ENCODE measurements around the gene TLE1.
"Not testable (repeated sequence)": the region's sequence is repeated elsewhere in the genome, so short reads cannot be mapped to it uniquely, and the experiment has no call there.

TLE1 gene

DNA sequence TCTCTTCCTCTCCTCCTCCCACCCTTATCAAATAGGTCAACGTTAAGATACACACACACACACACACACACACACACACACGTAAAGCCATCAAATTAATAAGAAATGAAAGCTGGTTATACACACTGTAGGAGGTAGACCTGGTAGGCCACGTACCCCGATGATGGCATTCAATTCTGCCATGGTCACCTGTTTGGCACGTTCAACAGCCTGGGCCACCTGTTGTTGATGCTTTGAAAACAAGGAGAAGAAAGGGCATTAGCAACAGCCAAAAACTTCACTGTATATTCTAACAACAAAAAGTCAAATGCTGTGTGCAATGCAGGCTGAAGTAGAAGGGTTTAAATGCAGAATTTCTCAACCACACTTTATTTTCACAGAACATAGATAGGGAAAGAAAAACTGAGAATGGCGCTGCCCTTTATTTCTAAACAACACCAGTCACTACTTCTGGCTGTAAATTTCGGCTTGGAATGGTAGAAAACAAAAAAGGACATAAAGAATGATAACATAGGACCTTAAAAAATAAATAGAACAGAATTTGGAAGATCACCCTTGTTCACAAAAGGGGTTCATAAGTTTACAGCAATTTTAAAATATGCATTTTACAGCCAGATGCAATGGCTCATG, 37.2 kb downstream of the TLE1 start:
- DNase-seq = no peak

DNA sequence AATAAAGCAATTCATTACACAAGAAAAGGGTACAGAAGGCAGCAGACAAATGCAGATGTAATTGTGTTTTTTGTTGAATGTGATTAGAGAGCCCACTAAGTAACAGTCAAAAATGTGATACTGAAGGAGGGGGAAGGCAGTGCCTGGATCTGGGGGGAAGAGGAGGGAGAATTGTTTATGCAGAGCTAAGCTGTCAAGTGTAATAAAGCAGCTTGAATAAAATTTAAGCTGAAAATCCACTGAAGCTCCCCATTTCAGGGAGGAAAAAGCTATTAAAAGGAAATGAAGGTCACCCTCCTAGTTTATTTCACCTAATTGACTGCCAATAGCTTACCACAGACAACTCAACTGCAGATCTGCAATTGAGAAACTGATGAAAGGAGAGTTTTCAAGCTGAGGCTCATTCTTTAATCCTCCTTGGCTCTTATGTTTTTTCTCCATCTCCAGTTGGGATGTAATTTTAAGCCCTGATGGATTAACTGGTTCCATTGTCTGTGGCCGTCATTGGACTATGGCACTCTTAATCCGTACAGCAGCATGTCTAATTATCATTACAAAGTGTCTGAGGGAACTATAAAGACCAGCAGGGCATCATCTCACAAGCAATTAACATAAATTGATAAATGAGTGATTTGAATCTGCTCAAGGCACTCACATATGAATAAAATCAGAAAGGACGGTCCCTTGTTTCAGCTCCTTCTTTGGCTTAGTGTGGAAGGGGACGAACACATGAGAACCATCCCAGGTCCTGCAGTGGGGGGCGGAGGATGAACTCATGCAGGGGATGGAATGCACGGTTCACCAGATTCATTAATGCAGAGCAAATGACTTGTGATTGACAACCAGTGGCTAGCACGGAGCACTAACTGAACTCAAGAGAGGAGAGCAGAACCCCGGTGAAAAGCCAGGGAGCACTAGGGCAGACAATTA, 38.5 kb downstream of the TLE1 start:
- no peak for DNase-seq

DNA sequence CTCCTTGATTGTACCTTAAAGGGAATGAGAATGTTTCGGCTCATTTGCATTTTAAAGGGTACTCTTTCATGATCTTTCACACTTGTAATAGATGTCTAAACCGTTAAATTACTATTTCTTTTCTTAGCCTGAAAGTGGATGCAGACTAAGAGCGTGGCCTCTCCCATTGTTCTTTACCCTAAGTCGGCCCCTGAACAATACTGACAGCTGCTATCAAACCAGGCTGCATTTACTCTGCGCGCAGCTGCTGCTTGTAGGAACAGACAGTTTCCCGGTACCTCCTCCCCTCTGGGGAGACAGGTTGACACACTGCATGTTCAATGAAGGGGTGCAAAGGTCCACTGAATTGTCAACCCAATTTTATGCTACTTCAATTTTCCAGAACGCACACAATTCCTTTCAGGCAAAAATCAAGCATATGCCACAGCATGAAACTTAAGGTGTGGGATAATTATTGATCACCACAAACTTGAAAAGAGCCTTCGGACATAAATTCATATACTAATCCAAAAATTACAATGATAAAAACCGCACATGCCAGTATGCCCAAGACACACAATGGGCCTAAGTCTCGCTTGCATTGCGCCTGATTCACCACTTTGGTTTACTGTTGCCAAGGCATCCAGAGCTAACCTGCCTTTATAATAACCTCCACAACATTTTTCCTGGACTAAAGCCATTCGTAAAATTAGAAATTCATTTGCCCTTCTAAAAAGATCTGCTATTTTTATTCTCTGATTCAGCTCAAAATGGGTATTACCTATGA, 39.7 kb downstream of the TLE1 start:
- DNase-seq = no peak

DNA sequence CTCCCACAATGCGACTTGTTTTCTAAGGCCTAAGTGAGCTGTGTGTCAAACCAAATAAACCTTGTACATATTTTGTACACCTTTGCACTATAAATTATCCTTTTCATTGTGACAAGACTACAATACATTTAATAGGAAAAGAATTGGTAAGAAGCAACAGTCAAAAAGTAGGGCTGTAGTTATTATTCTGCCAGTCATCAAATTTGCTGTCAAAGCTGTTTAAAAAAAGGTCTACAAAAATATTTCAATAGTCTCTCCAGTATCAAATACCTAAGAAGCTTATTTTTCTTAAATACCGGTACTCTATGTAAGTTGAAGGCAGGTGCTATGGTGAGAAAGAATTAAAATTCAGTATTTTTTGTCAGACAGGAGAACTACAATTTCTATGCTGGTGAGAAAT, 40.5 kb downstream of the TLE1 start:
- DNase-seq = no peak

DNA sequence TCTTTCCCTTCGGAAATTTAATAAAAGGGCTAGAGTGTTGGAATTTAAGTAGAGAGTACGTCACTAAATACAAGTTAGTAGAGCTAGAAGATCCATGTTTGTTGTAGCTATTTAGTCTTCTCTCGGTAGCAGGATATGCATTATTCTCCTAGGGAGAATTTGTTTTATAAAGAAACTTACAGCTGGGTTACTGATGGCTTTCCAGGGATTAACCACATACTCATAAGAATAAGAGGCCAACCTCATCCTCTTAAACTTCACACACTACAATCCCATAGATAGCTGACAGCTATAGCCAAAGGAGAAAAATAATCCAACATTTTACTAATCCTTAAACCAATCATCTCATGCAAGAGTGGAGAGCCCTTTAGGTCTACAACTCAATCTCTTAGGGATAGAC, 43.0 kb downstream of the TLE1 start:
- DNase-seq = no peak

DNA sequence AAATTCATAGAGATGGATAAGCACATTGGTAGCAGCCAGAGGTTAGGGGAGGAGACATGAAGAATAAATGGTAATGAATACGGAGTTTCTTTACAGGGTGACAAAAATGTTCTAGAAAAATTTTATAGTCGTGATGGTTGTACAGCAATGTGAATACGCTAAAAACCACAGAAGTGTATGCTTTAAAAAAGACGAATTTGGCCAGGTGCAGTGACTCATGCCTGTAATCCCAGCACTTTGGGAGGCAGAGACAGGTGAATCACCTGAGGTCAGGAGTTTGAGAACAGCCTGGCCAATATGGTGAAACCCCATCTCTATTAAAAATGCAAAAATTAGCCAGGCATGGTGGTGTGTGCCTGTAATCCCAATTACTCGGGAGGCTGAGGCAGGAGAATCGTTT, 44.8 kb downstream of the TLE1 start:
- DNase-seq = not testable (repeated sequence)

DNA sequence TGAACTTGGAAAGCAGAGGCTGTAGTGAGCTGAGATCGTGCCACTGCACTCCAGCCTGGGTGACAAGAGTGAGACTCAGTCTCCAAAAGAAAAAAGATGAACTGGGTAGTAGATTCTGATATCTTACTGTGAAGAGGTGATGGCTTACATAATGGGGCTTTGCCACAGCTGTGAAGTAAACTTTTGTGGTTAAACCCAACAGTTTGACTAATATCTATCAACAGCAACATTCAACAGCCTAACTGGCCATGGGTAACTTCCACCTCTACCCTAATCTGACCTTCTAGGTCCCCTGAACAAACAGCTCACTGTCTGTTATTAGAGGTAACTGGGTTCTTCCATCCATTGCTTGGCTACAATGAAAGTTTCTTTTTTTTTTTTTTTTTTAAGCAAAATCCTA, 52.1 kb downstream of the TLE1 start:
- no peak for DNase-seq

DNA sequence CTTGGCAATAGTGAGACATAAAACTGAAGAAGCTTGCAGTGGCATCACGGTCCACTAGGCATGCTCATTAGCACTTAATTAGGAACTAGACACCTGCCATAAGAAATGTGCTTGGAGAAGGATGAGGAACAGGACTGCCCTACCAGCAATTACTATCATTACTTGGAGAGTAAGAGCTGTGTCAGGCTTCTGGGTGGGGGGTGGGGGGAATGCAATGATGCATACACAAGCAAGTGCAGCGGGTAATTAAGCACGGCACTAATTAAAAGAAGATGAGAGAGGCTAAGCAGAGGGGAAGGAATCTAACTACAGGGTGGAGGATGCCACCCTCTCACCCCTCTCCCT, 53.1 kb downstream of the TLE1 start:
- no peak for DNase-seq

DNA sequence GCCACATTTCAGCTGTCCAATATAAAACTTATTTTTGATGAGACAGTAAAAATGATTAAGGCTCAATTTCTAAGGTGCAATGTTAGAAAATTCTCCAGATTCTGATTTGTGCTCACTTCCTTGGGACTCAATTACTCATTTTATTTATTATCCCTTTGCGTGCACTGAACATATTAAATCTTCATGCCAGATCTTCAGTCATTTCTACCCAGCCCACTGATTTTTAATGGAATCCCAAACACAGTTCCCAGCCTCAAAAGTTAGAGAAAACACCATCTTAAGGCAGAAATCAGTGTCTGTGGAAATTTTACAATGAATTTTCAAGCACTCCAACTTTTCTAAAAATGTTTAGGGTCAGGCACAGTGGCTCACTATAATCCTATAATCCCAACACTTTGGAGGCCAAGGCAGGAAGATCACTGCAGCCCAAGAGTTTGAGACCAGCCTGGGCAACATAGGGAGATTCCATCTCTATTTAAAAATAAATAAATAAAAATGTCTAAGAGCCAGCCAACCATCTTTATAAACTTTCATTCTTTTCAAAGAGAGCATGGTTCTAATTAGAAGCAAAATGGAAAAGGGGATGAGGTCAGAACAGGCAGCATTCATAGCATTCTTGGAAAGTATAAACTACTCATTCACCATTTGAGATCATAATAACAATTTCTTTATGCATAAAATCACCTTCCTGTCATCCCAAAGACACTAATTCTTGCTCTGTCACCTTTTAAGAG, 53.7 kb downstream of the TLE1 start:
- DNase-seq = no peak

DNA sequence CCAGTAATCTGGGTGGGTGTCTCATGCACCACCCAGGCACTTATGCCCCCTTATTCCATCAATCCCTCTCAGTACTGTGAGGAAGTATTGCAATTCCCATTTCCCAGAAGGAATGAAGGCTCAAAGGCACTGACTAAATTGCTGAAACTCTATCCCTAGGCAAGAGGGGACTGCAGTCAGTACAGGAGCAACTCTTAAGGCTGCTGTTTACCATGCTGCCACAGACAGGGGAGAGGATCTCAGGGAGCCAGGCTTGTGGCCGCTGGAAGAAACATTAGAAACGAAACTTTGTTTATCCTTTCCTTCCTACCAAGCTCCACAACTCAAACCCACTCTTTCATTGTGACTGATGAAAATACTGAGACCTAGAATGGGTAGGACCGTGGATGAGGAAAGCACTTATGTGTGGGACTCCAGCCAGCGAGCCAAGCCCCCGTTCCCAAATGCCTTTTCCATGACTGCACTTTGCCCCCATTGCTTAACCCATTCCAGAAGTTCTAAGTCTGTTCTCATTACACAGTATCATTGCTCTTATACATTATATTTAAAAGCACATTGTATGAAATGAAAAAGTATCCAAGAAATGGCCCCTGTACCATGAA, 54.3 kb downstream of the TLE1 start:
- DNase-seq = no peak

DNA sequence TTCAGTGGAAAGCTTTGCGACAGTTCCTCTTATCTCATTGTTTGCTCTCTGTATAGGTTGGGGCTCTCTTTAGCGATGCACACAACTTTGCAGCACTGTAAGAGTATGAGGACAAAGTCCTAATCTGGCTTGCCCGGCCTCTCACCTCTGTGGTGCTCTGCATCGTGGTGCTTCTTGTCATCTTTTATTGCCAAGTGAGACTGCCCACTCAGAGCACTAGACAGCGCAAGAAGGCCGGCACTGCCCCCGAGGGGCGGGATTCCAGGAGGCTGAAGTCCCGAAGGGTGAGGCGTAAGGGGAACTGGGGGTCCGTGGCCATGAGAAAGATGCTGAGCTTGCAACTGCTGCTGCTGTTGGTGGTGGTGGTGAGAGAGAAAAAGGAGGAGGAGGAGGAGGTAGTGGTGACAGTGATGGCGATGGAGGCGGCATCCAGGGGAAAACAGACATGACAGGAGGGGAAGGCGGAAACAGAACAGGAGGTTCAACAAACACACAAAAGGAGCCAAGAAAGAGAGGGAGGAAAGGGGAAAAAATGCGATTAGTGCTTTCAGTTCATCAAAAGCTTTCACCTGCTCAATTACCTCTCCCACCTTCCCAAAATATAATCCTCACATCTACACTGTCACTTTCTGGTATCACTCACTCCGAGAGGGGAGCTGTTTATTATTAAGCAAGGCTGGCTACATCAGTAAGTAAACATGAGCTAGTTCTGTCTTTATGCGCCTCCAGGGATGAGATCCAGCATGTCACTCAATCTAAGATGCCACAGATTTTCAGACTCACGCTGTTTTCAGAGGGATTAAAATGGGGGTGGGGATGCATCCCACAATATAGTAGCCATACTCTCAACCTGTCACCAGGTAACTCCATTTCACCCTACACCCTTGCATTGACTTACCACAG, 55.1 kb downstream of the TLE1 start:
- no peak for DNase-seq

DNA sequence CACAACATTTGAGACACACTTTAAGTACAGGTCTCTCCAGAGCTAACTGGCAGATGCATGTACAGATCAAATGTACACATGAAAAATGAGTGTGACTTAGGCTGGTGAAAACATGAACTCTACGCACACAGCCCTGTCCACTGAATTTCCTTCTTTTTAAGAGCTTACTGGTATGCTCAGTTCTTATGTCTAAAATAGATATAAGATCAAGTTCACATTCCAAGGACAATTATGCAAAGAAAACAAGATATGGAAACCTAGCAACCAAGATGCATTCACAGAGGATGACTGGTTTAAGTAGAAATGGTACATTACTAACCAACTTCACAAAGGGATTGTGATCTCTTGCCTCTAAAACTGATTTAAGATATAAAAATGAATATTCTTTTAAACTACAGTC, 56.7 kb downstream of the TLE1 start:
- no peak for DNase-seq

DNA sequence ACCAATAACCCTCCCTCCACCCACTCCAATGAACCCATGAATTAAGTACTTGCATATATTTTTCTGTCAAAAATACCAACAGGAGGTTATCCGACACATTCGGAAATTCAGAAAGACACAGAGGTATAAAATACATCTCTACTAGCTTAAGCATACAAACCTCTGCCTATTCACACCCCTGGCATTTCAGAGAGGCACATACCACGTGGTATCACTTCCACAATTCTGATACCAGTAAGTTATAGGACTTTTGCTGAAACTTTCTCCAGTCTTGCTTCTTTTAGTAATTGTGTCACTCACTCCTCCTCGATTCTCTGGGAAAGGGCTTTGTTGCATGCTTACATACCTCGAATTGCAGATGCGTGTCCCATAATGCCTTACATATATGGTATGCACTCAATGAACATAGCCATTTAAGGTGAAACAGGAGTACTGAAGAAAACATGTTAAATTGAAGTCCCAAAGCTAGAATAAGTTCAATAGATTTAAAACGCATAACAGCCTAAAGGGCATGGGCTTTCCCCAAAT, 58.1 kb downstream of the TLE1 start:
- no peak for DNase-seq

DNA sequence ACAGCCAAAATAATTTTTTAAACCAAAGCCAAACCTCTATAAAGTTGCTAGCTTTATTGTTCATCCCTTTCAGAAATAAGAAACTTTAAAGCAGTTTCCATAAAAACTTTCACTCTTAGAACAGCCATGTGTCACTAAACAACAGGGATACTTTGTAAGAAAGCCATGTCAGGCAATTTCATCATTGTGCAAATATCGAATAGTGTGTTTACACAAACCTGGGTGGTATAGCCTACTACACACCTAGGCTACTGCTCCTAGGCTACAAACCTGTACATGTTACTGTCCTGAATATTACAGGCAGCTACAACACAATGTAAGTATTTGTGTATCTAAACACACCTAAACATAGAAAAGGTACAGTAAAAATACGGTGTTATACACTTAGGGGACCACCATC, 59.9 kb downstream of the TLE1 start:
- DNase-seq = no peak

DNA sequence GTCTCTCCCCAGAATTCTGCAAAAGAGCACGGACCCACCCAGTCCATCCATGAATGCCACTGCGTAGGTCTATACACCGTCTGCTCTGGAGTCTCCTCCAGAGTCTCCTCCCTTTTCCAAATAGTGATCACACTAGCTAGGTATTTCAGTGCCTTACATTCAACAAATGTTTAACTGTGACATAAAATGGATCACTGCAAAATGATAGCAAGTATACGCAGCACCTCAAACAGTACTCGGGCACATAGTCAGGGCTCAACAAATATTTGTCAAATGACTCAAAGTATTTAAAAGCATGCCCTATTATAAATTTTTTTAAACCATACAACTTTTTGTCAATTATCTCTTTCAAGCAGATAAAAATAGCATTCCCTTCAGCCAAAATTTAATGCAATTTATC, 60.5 kb downstream of the TLE1 start:
- DNase-seq = no peak

DNA sequence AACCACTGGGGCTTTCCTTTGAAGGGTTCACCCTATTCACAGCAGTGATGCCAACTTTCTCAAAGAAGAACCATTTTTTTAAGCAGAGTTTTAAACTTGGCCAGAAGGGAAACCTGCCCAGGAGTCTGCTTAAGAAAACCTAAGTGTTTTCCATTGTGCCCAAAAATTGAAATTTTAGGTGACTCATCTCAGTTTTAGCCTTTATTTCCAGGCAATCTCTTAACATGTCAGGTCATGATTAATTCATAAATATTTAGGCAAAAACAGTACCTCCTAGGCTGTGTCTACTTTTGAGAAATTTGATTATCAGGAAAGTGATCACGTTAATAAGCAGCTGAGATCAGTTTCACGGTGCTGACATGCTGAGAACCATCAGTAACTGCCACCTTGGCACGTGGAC, 61.9 kb downstream of the TLE1 start:
- no peak for DNase-seq

DNA sequence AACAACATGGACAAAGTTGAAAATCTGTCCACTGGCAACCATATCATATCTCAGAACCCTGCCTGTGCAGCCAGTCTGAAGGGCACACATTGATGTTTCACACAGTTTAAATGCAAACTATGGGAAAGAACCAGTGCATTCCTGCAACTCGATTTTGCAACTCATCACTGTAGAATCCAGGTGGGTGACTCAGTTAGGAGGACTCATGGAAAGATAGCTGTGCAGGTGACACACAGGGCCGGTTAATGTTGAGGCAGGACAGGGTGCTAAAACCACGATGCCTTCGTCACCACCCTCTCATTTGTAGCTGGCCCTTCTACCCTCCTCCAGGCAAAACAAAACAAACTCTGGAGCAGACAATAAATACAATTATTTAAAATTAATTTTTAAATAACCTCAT, 62.8 kb downstream of the TLE1 start:
- DNase-seq = no peak

DNA sequence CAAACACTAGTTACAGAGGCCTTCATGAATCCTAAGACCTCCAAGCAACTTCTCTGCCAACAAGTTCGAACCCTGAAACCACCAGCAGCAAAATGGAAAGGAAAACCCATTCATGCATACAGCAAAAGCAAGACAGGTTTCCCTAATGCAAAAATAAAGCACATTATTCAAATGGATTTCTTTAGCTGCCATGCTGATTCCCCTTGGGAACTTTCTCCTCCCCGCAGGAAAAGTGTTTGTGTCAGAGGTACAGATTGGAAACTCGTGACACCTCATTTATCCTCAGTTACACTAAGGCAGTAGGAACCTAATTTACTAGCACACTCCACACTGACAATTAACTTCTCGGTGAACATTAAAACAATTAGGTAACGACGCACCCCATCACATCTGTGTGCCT, 63.4 kb downstream of the TLE1 start:
- DNase-seq = no peak

DNA sequence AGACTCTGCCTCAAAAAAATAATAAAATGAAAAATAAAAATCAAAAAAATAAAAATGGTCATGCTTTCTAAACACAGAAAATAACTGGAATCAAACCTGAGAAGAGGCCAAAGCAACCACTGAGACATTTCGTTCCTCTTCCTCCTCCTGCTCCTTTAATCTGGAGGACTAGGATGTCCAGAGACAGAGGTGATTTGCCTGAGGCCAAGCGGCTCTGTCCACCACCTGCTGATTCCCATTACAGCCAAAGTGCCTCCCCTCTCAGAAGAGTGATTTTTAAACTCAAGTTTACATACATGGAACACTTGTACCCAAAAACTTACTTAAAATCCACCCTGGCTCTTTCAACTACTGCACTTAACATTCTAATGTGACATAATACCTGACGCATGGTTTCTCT, 65.6 kb downstream of the TLE1 start:
- no peak for DNase-seq

DNA sequence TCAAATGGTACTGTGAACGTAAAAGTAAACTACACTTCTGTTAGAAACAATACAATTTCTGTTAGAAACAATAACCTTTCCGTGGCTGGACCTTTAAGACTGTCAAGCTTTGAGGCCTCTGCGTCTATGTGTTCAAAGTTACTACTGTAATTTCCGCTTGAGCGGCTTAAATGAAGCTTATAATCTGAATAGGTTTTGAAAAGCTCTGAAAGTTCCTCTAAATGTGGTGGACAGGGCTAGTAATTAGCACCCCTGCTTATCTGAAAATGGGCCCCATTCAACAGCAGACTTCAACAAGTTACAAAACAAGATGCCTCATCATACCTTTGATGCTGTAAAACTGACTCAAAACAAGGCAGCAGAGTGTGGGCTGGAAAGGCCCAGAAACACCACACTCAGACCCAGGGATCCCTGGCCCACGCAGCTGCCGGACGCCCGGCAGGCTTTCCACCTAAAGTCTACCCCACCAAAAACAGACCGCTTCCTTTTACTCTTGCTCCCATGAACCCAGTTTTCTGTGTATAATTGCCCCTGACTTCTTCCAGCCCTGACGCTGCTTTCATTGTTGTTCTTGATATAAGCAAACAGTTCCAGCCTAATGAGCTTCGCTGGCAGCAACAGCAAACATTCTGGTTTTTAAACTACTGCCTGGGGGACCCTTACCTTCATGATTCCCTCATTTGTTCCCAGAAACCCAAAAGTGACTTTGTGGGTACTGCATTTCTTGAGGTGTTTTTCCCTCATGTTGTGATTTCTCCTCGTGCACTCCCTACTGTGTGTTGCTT, 66.7 kb downstream of the TLE1 start:
- DNase-seq = no peak

Measured in NCI-H1694 treated with DMSO at 0.1 percent for 48 hours (cell line).